Activated CD8-positive, alpha-beta memory T cell treated with anti-CD3 and anti-CD28 coated beads, Interleukin-2, amount 50 U/mL, for 24 hours (primary cell): Measurements from ENCODE around the gene DHX38.

ENCODE experiments used
- DNase-seq: peaks from one replicate; pipeline ENCODE4 v3.0.0-alpha.2; 2020; ENCODE audit errors: extremely low read depth

DHX38 gene

DNA sequence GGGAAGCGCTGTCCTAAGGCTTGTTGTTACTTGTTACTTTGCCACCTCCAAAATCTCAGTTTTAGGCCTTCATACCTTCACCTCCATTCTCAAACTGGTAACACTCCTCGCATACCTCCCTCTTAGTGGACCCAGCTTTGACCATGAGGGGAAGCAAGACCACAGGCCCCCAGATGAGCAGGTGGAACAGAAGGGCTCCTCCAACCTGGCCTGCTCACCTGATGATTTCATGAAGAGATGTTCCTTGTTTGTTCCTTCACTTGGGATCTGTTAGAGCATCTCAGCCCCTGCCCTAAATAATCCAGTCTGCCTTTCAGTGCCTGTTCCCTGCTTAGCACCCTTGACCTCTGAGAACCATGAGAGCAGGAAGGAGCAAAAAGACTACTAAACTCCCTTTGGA, 28.7 kb downstream of the DHX38 start:
- DNase-seq, result no peak

GRCh38 chr16:72122916-72123315, 29.3 kb downstream of the DHX38 start:
- no peak for DNase-seq

- no peak for DNase-seq
These were observed 29.8 kb downstream of the DHX38 start for GRCh38 chr16:72123426-72123825.

GRCh38 chr16:72124148-72124547, 30.5 kb downstream of the DHX38 start:
- no peak for DNase-seq

DNA sequence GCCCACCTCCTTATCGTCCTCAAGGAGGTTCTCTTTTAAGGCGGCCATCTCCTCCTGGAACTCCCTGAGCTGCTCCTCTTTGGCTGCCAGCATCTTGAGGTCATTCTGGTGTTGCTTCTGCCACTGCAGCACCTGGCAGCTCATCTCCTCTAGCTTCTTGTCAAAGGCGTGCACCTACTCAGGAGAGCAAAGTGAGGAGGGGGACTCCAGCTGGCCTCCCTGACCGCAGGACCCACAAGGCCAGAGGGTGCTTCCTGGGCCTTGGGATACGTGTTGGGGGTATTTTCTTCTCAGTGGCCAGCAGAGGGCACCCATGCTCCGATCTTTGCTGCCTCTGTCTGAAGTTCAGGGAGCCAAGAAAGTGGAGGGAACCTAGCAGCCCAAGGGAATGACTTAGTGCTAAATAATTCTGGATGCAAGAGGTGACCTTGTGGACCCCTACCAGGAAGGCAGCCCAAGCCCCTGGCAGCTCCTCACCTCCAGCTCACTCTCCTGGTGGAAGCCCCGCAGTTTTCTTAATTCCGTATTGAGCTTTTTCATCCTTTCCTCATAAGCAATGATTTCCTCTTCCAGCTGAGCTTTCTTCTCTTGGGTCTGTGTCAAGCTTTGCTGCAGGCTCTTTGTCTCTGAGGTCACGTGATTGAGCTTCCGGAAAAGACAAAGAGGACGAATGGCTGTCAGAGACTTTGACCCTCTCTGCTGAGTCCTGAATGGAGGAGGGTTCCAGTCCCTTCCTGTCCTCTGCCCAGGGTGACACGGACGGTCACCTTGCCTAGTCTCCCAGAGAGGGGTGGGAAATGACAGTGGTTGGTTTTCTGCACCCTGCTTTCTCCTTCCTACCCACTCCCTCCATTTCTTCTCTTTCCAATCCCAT, 31.4 kb downstream of the DHX38 start:
- DNase-seq, result peak; percentile 10

GRCh38 chr16:72125635-72126428, 32.2 kb downstream of the DHX38 start:
- no peak for DNase-seq

- no peak for DNase-seq
These were observed 32.8 kb downstream of the DHX38 start for GRCh38 chr16:72126429-72126765.

DNA sequence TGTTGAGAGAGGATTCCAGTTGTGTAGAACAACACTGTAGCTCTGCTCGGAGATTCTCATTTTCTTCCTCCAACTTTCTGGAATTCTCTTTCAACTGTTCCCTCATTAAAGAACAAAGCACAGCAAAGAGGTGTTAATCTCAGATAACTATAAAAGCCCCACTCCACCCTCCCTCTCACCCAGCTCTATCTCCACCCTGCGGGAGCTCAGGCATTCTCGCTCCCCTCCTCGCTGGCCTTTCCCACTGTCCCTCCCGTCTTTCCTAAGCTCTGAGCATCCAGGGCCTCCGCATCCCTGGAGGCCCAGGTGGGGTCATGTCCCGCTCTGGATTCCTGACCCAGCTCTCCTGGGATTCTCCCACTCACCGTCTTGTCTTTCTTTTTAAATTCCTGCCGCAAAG, 35.1 kb downstream of the DHX38 start:
- no peak for DNase-seq

GRCh38 chr16:72129976-72130656, 36.5 kb downstream of the DHX38 start:
- no peak for DNase-seq

DNA sequence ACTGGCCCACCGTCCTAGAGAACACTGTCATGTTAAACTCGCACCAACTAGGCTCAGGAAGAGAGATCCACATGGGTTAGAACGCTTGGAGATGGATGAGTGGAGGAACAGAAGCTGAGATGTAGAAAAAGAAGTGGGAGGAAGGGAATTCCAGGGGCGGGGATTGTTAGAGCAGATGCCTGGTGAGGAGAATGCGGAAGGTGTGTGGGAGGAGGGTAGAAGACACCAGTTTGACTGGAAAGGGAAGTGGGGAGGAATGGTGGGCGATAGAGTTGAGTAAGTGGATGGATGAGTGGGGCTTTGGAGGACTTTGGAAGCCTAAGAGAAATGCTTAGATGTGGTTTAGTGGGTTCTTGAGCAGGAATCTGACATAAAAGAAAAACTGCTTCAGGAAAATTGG, 37.4 kb downstream of the DHX38 start:
- no peak for DNase-seq

DNA sequence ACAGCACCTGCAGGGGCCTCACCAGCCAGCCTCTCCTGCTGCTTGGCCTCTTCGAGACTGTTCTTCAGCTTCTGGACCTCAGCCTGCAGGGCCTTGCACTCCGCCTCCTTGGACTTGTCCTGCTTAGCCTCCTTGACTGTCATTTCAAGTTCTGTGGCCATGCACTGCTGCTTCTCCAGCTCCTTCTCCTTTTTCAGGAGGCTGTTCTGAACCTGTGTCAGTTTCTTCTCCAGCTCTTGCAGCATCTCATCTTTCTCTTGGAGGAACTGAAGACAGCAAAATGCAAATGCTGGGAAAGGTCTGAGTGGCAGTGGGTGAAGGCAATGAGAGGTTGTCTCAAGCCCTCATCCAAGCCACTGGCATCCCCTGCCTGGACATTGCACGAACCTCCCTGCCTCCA, 39.1 kb downstream of the DHX38 start:
- DNase-seq, result no peak

- DNase-seq, result no peak
These were observed 40.9 kb downstream of the DHX38 start for GRCh38 chr16:72134507-72134906.

GRCh38 chr16:72137380-72138063, 43.9 kb downstream of the DHX38 start:
- DNase-seq, result no peak

GRCh38 chr16:72138064-72138572, 44.5 kb downstream of the DHX38 start:
- no peak for DNase-seq

GRCh38 chr16:72139908-72140307, 46.3 kb downstream of the DHX38 start:
- no peak for DNase-seq

DNA sequence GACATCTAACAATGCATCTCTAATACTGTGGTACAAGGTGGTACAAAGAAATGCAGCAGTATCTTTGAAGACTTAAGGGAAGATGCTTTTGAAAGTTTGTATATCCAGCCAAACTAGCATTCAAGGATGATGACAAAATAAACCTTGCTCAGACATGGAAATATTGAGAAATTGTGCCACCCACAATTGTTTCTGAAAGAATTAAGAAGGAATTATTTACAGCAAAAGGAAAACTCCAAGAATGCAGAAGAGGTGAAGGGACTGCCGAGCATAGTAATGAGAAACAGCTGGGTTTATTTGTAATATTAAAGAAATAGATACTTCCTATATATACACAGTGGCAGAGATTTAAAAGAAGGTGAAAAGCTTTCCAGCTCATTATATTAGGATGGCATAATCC, 48.8 kb downstream of the DHX38 start:
- DNase-seq, result no peak

DNA sequence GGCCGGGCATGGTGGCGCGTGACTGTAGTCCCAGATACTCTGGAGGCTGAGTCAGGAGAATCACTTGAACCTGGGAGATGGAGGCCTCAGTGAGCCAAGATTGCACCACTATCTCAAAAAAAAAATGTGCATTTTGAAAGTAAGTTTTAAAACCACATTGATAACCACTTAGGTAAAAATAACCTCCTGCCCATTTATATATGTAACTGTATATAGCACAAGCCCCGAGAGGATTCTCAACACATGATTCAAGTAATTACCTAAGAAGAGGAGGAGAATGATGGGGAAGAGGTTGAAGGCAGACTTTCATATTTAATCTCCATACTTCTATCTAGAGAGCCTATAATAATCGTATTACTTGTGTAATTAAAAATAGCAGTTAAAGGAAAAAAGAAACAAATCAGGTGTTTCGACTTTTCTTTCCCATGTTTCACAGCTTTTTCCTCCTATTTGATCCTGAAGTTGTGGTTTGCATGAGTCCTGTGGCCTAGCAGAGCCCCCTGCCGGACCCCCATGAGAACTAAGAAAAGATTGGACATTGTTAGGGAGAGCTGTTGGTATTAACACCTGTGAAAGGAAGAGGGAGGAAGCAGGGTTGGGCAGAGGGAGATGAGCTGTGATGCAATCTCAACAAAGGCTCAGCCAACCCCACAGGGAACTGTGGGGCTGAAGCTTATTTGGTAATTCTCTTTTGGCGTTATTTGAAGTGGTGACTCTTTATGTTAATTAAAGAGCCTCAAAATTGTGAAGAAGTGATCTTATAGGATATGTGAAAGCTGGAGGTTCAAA, 56.2 kb downstream of the DHX38 start:
- DNase-seq, result no peak

DNA sequence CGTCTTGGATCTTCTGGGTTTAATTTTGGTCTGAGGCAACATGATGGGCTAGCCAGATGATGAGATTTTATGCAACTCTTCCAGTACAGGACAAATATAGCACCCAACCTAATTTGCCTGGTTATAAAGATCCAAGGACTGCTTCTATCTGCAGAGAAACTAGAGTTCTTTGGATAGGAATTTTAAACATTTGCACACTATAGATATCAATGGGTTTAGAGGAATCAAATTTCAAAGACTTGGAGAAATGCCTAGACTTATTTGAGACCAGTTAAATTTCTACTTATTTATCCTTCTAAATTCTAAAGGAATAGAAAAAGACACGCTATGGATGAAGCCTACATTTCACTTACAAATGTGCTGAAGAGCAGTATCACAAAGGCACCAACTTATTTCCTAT, 65.7 kb downstream of the DHX38 start:
- no peak for DNase-seq

DNA sequence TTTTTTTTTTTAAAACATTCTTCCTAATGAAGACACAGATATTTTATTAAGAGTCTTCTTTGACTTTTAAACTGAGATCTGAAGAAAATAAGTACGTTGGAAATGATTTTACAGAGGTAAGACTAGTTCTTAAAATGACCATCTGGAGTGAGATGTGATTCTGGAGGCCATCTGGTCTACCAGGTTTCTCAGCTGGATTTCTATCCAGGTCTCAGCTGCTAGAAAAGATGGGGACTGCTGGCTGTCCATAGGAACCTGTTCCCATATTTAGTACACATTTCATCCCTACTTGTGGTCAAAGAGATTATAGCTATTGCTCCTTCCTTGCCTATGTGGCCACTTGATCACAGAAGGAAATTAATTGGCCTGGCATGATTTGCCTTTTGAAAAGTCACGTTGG, 66.2 kb downstream of the DHX38 start:
- DNase-seq, result no peak

DNA sequence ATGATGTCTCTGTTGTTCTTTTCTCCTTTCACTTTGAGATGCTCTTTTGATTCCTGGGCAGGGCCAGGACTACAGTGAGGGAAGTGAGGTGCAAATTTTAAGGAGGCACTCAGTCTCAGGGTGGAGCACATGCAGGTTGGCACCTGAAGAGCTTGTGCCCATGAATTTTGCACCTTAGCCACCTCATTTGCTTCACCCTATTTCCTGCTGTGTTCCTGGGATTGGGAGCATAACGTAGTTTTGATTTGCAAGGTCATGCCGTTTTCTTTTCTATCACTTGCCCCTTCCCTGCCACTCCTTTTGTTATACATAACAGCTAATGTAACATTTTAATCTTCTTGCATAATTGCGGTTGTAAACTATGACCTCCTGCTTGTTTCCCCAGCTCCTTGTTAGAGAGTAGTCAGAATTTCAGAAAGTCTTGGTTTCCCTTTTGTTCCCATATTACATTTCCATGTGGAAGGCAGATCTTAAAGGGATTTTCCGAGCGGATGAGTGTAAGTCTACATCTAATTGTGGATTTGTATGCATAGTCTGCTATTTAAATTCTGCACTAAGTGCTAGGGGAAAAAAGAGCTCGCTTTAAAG, 68.6 kb downstream of the DHX38 start:
- DNase-seq, result no peak
